COLO668 (cell line): ENCODE measurements around the gene TBX5.

Experiments used
- DNase-seq: peaks from one replicate; lab custom pipeline; 2025; ENCODE audit not compliant: unreplicated experiment; lab: John Stamatoyannopoulos, UW

The TBX5 gene

GRCh38 chr12:114431902-114432301 is 26.0 kb upstream of the TBX5 start:
- DNase-seq = no peak

DNA sequence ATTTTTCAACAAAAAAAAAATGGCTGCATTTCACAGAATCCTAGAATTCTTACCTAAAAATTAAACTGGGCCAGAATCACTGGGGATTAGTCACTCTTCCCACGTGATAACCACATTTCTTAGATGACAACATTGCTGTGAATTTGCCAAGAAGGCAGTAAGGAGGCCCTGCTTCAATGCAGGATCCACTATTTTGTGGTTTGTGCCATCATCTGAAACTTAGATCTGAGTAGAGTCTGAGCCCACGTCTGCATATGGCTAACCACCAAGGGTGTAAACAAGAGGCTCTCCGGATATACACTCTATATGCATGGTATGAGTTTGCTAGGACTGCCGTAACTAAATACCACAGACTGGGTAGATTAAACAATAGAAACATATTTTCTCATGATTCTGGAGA is 24.4 kb upstream of the TBX5 start:
- no peak for DNase-seq

- DNase-seq = no peak
Measured at GRCh38 chr12:114425031-114425626, 19.2 kb upstream of the TBX5 start.

- DNase-seq = no peak
Measured at GRCh38 chr12:114420944-114421335, 15.0 kb upstream of the TBX5 start.

DNA sequence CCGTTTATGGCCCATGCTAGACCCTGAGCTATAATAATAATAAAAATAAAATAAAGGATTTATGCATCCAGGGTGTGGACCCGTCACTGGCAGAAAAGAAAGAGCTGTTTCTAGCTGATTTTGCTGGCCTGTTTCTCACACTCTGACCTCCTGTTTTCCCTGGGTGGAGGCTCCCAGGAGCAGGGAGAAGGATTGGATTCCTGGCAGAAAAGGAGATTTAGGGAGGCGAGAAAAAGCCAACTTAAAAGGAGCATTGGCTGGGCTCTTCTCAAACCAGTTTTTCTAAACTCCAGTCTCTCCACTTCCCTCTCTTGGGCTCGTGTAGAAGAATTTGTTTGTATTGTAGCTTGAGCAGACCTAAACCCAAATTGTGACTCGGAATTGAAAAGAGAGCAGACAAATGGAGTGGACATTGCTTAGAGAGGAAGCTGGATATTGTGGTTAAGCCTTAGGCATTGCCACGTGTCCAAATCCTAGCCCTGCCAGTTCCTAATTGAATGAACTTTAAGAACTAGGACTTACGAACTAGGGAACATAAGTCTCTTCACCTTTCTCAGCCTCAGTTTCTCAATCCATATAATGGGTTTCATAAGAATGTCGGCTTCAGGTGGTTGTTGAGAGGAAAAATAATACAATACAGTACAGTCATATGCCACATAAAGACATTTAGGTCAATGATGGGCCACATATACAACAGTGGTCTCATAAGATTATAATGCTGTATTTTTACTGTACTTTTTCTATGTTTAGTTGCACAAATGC is 14.4 kb upstream of the TBX5 start:
- no peak for DNase-seq

GRCh38 chr12:114416028-114416427 is 10.1 kb upstream of the TBX5 start:
- DNase-seq = no peak

DNA sequence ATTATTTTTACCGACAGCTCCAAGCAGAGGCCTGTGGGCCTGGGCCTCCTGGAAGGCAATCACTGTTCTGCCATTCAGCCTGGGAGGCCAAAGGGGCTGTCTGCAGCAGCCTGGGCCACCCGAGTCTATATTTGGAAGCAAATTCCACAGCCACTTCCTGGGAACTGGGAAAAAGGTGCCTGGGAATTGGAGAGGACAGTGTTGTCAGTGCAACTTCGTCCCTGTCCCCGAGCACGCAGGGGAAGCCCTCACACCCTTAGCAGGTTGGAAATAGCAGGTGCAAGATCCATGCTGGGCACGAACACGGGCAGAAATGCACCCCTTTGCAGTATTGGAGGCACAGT is 9.6 kb upstream of the TBX5 start:
- no peak for DNase-seq

GRCh38 chr12:114414866-114415524 is 9.1 kb upstream of the TBX5 start:
- no peak for DNase-seq

GRCh38 chr12:114414031-114414865 is 8.3 kb upstream of the TBX5 start:
- no peak for DNase-seq

DNA sequence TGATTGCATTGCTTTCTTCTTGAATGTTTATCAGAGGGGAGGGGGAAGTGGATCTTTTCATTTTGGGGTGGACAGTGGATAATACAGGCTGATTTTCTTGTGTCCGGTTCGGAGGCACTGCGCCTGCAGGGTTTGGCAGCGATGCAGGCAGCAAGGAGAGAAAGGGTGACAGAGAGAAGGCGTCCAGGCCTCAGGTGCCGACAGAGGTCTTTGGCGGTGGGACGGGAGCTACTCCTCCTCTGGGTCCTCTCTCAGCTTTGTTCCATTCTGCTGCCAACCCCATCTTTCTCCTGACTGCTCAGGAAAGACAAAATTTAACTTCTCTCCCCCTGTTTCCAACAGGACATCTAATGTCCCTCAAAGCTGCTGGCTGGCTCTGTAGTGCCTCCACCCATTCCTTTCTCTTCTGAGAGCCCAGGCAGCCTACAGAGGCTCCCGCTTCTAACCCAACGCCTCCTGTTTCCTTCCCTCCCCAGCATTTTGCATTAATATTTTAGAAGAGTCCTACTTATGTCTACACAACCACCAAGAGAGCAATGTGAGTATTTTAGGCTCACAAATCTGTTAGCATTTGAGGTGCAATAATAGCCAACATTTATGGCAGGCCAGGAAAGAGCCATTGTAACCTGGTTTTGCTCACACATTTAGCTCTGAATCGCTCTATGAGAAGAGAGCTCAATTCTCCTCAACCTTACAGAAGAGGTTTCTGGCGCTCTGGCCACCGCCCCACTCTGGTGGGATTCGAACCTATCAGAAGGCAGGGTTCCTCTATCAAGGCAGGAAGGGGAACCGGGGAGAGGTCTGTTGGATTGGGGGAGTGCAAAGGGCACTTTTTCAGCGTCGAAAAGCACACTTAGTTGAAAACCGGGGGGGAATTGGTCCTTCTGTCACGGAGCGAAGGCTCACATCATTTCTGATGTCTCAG is 7.1 kb upstream of the TBX5 start:
- no peak for DNase-seq

DNA sequence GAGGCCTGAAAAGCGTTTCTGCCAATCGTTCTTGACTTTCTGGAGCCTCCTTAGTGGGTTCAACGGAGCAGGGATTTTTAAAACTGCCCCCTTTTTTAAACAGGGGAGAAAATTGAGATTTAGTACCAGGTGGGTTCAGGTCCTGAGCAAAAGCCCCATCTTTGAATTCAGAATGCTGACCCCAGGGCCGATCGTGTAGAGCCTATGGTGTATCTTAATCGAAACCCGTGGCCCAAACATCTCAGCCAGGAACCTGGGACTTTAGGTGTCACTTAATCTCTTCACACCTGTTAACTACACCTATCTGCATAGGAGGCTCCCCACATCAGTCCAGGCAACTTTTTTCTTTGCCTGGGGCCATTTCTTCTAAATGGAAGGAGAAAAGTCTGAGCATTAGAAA is 6.4 kb upstream of the TBX5 start:
- DNase-seq = no peak

DNA sequence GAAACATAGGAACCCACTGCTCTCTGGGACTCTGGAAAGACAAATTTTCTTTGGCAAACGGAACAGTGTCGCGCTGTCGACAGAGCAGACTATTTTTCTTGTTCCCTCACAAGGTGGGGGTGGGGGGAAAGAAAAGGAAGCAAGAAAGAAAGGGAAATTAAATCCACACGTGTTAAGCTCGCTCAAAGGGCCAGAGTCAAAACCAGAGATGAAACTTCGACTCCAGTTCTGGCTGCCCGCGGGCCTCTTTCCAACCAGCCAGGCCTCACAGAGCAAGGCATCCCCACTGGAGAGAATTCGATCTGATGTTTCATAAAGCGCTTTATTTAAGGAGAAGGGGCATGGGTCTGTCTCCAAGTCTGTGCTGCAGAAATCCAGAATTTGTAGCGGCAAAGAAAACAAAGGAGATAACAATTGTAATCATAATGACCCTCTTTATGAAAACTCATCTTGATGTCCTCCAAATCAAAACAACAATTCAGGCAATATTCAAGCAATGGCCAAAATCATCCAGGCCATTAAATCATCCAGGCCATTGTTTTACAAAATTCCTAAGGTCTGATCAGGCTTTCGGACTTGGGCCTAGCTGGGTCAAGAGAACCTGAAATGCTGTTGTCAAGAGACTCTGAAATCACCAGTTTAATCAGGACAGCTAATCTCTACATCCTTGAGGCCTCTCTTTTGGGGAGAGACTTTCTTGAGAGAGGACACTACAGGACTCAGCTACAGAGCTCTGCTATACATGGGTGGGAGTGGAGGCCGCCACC is 5.3 kb upstream of the TBX5 start:
- no peak for DNase-seq

DNA sequence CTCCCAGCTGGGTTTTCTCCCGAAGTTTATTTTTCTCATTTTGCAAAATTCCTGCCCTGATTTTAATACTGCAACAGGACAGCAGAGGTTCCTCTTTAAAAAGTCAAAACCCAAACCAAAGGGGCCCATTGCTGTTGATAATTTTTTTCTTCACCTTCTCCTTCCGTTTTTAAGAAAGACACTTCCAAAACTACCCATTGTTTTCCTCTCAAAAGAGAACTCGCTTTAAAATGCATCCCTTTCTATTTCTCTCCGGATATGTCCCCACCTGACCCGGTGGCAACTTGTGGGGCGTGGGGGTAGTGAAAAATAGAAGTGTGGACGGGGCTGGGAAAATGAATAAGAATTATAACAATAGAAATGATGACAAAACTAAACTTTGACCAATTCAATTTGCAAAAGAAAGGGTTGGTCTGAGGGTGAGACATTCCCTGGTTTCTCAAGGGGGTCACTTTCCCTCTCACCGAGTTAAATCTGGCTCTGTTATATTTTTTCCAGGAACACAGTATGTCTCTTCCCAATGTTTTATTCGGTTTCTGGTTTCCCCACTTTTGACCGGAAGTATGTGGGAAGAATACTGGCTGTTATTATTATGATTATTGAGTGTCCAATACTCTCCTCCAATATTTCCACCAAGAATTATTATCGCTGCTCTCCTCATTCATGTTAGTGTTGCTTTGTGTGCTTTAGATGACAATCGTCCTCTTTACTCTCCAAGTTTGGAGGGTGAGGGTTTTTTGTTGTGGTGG is 4.1 kb upstream of the TBX5 start:
- no peak for DNase-seq

- no peak for DNase-seq
Measured at GRCh38 chr12:114408886-114409851, 3.2 kb upstream of the TBX5 start.

GRCh38 chr12:114408471-114408885 is 2.5 kb upstream of the TBX5 start:
- no peak for DNase-seq

- DNase-seq = no peak
Measured at GRCh38 chr12:114407842-114408411, 2.0 kb upstream of the TBX5 start.

- no peak for DNase-seq
Measured at GRCh38 chr12:114406984-114407841, 1.3 kb upstream of the TBX5 start.
